ENCODE measurements around the gene OCLN.
"Not testable (repeated sequence)": the region's sequence is repeated elsewhere in the genome, so short reads cannot be mapped to it uniquely, and the experiment has no call there.

- TF ChIP-seq FOXM1 (IDR thresholded peaks at IDR 0.05; ENCODE audit: borderline replicate concordance); LEF1 (IDR thresholded peaks at IDR 0.05; ENCODE audit: borderline replicate concordance); SP1 (IDR thresholded peaks at IDR 0.05); BHLHE40 (IDR thresholded peaks at IDR 0.05; ENCODE audit: borderline replicate concordance); FOXK2 (IDR thresholded peaks at IDR 0.05); L3MBTL2 (conservative IDR thresholded peaks at IDR 0.05); ELF4 (IDR thresholded peaks at IDR 0.05); NFRKB (IDR thresholded peaks at IDR 0.05); PKNOX1 (IDR thresholded peaks at IDR 0.05); ARNT (IDR thresholded peaks at IDR 0.05); ZNF384 (IDR thresholded peaks at IDR 0.05); HDGF (IDR thresholded peaks at IDR 0.05; ENCODE audit: borderline replicate concordance); FOXA1 (IDR thresholded peaks at IDR 0.05): not testable (repeated sequence)
Measured at GRCh38 chr5:69453487-69453886, 39.1 kb upstream of the OCLN start.
